Measurements from ENCODE around the gene TMF1. TPM values are rescaled to one million over a fixed set of nuclear protein-coding genes. Genes with fewer than 3 reads are reported as not detected.

Gene TMF1
- total and polyA plus RNA-seq, 2 of the 8 experiments (the other 6 are each of a cell fraction or from before 2014, with no cell fraction given), result 1.4 to 18.3 TPM

DNA sequence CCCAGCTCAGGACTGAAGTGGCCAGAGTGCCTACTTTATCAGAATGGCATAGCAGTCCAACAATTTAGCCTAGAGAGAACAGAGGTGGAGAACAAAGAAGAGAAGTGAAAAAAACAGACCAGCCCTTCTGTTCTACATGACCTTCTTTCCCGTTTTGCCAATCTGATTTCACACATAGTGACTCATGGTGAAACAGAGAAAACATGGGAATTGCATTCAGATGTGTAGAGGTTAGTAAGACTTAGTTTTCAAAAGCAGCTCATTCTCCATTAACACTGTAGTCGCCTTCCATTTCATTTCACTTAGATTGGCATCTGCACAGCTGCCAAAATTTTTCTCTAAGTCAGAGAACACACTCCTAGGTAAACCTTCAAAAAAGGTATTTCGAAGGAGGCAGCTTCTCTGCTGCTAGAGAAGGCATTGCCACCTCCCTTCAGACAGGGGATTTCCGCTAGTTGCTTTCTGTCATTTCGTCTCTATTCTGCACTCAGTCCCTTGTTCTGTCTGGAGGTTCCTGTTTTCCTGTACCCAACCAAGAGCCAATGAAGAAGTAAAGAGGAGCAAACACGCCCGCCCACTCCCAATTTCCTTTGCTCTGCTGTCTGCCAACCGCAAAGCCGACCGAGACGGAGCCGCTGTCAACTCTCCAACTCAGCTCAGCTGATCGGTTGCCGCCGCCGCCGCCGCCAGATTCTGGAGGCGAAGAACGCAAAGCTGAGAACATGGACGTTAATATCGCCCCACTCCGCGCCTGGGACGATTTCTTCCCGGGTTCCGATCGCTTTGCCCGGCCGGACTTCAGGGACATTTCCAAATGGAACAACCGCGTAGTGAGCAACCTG is 32.4 kb upstream of the TMF1 start, which contains the start of gene ARL6IP5 (continued):
- TF ChIP-seq CHD1 (IDR thresholded peaks at IDR 0.05; ENCODE audit: low read depth, low read length), result no peak
- TF ChIP-seq SUZ12 (IDR thresholded peaks at IDR 0.05; ENCODE audit: low read length), result no peak
- peak; percentile 66 for TF ChIP-seq ASH2L (IDR thresholded peaks at IDR 0.05; ENCODE audit: low read length)
- TF ChIP-seq TEAD4 (IDR thresholded peaks at IDR 0.05; ENCODE audit: low read depth, low read length), result no peak
- TF ChIP-seq KDM4A (IDR thresholded peaks at IDR 0.05; ENCODE audit: low read depth, low read length, severe bottlenecking), result peak; percentile 69
- TF ChIP-seq POLR2AphosphoS5 (IDR thresholded peaks at IDR 0.05; ENCODE audit: low read depth, low read length), result no peak
- TF ChIP-seq, protein P1, sequence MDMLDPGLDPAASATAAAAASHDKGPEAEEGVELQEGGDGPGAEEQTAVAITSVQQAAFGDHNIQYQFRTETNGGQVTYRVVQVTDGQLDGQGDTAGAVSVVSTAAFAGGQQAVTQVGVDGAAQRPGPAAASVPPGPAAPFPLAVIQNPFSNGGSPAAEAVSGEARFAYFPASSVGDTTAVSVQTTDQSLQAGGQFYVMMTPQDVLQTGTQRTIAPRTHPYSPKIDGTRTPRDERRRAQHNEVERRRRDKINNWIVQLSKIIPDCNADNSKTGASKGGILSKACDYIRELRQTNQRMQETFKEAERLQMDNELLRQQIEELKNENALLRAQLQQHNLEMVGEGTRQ (IDR thresholded peaks at IDR 0.05; ENCODE audit: low read length), result no peak
- no peak for TF ChIP-seq RFX5 (IDR thresholded peaks at IDR 0.05; ENCODE audit: borderline replicate concordance, low read depth, low read length)
- TF ChIP-seq CHD2 (IDR thresholded peaks at IDR 0.05; ENCODE audit: low read length), result 0 out of 2 replicates have a peak, but pooled peaks have one; percentile 39
- TF ChIP-seq SP1 (IDR thresholded peaks at IDR 0.05; ENCODE audit: low read depth, low read length), result peak; percentile 58; the same call in 1 of the 2 replicates
- TF ChIP-seq, protein P2, sequence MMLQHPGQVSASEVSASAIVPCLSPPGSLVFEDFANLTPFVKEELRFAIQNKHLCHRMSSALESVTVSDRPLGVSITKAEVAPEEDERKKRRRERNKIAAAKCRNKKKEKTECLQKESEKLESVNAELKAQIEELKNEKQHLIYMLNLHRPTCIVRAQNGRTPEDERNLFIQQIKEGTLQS (IDR thresholded peaks at IDR 0.05; ENCODE audit: insufficient read depth, low read depth, low read length), result no peak
- TF ChIP-seq JUND (IDR thresholded peaks at IDR 0.05; ENCODE audit: low read length), result no peak
- no peak for TF ChIP-seq SP2 (IDR thresholded peaks at IDR 0.05; ENCODE audit: low read length)
- TF ChIP-seq, protein P3, sequence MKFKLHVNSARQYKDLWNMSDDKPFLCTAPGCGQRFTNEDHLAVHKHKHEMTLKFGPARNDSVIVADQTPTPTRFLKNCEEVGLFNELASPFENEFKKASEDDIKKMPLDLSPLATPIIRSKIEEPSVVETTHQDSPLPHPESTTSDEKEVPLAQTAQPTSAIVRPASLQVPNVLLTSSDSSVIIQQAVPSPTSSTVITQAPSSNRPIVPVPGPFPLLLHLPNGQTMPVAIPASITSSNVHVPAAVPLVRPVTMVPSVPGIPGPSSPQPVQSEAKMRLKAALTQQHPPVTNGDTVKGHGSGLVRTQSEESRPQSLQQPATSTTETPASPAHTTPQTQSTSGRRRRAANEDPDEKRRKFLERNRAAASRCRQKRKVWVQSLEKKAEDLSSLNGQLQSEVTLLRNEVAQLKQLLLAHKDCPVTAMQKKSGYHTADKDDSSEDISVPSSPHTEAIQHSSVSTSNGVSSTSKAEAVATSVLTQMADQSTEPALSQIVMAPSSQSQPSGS (IDR thresholded peaks at IDR 0.05; ENCODE audit: low read length), result no peak
- TF ChIP-seq HDAC2 (IDR thresholded peaks at IDR 0.05; ENCODE audit: borderline replicate concordance in 1 of 2, low read depth in 2 of 2, low read length in 2 of 2), result 0 out of 4 replicates have a peak, but pooled peaks of 1 of the 2 experiments have one; percentile 78
- no peak for TF ChIP-seq CTBP2 (IDR thresholded peaks at IDR 0.05; ENCODE audit: borderline replicate concordance, insufficient read depth, insufficient read length, low read length)
- no peak for TF ChIP-seq TBP (IDR thresholded peaks at IDR 0.05; ENCODE audit: low read depth, low read length)
- TF ChIP-seq EGR1 (IDR thresholded peaks at IDR 0.05; ENCODE audit: borderline replicate concordance, low read depth, low read length), result no peak
- TF ChIP-seq, protein P4, sequence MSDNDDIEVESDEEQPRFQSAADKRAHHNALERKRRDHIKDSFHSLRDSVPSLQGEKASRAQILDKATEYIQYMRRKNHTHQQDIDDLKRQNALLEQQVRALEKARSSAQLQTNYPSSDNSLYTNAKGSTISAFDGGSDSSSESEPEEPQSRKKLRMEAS (IDR thresholded peaks at IDR 0.05), result no peak
- no peak for TF ChIP-seq SRF (IDR thresholded peaks at IDR 0.05; ENCODE audit: low read depth, low read length)
- TF ChIP-seq SP4 (IDR thresholded peaks at IDR 0.05; ENCODE audit: low read length), result no peak

All from H1 (cell line).